H1 (cell line): ENCODE measurements around the gene JAKMIP2. TPM values are rescaled to one million over a fixed set of nuclear protein-coding genes. Genes with fewer than 3 reads are reported as not detected.

Source experiments
- CTCF ChIA-PET: fragments of 300-600 bp; sonication (Branson Sonifier 250); formaldehyde crosslinking; loops from one replicate; lab custom pipeline; 2021; ENCODE audit not compliant: partially characterized antibody; lab: Charles Lee
- POLR2A ChIA-PET: fragments of 300-600 bp; sonication (Branson Sonifier 250); formaldehyde crosslinking; loops from one replicate; lab custom pipeline; 2021; ENCODE audit warnings: inconsistent platforms; ENCODE audit not compliant: partially characterized antibody; lab: Charles Lee
- DNase-seq, 2 experiments: peaks; one replicate each; pipeline versions ENCODE4 v3.0.0 to v3.0.0-alpha.2; 2010 to 2022; ENCODE audit warnings: low spot score in 2 of 2, low read depth in 1 of 2, mixed read lengths in 1 of 2
- FAIRE-seq: peaks from 2 replicates; lab custom pipeline; 2011; peaks lifted over from hg19 to GRCh38; lab: Jason Lieb, UNC
- H2AFZ ChIP-seq: 2 replicates; pipeline ENCODE4 v1.8.1; 2012; ENCODE audit warnings: low read length, inconsistent platforms
- H2AK5ac ChIP-seq: 2 replicates; pipeline ENCODE4 v1.6.1; 2013; ENCODE audit warnings: low read depth, low read length
- H2BK120ac ChIP-seq: replicated peaks from 2 replicates; pipeline ENCODE3; 2013; ENCODE audit warnings: low read depth, low read length, inconsistent platforms
- H2BK12ac ChIP-seq: 2 replicates; pipeline ENCODE4 v1.6.1; 2013; ENCODE audit warnings: low read depth, low read length
- H2BK15ac ChIP-seq: 2 replicates; pipeline ENCODE4 v1.6.1; 2013; ENCODE audit warnings: low read length
- H2BK20ac ChIP-seq: 2 replicates; pipeline ENCODE4 v1.6.1; 2013; ENCODE audit warnings: low read length
- H2BK5ac ChIP-seq: 2 replicates; pipeline ENCODE4 v1.6.1; 2013; ENCODE audit warnings: low read depth, low read length
- H3K14ac ChIP-seq: 2 replicates; pipeline ENCODE4 v1.6.1; 2013; ENCODE audit warnings: inconsistent platforms; ENCODE audit not compliant: insufficient read length
- H3K18ac ChIP-seq: 2 replicates; pipeline ENCODE4 v1.6.1; 2013; ENCODE audit warnings: low read length; ENCODE audit errors: extremely low read depth
- H3K23ac ChIP-seq: 2 replicates; pipeline ENCODE4 v1.6.1; 2013; ENCODE audit warnings: inconsistent platforms; ENCODE audit not compliant: insufficient read length
- H3K23me2 ChIP-seq: 2 replicates; pipeline ENCODE4 v1.6.1; 2013; ENCODE audit warnings: low read depth, low read length
- H3K27ac ChIP-seq: 2 replicates; pipeline ENCODE4 v1.6.1; 2011; ENCODE audit warnings: low read depth, low read length, inconsistent platforms
- H3K27me3 ChIP-seq, 4 experiments: replicated peaks in 1 of 4; 1 replicate in 1 of 4; 2 replicates in 3 of 4; pipeline versions ENCODE4 v1.6.1 to v1.8.1; 2011 to 2013; ENCODE audit warnings: low read length in 3 of 4, mild to moderate bottlenecking in 3 of 4, inconsistent platforms in 2 of 4, mixed read lengths in 2 of 4, moderate library complexity in 1 of 4; ENCODE audit not compliant: control insufficient read depth in 3 of 4, insufficient read depth in 3 of 4; ENCODE audit errors: extremely low read depth in 1 of 4
- H3K36me3 ChIP-seq, 4 experiments: 2 replicates each; pipeline versions ENCODE4 v1.6.1 to v1.8.1; 2011 to 2013; ENCODE audit warnings: mild to moderate bottlenecking in 4 of 4, low read length in 3 of 4, moderate library complexity in 2 of 4, control low read depth in 1 of 4, inconsistent platforms in 1 of 4; ENCODE audit not compliant: insufficient read depth in 4 of 4, control insufficient read depth in 2 of 4
- H3K4ac ChIP-seq: replicated peaks from 2 replicates; pipeline ENCODE3; 2013; ENCODE audit warnings: low read length, low read depth, mixed read lengths, inconsistent platforms; ENCODE audit not compliant: insufficient read length
- H3K4me1 ChIP-seq, 4 experiments: replicated peaks in 1 of 4; 1 replicate in 1 of 4; 2 replicates in 3 of 4; pipeline versions ENCODE4 v1.6.1 to v1.8.1; 2011 to 2013; ENCODE audit warnings: low read length in 3 of 4, inconsistent platforms in 2 of 4, mixed read lengths in 1 of 4; ENCODE audit not compliant: insufficient read depth in 4 of 4, control insufficient read depth in 3 of 4
- H3K4me2 ChIP-seq, 2 experiments: 2 replicates each; pipeline versions ENCODE4 v1.6.1 to v1.8.1; 2011 to 2013; ENCODE audit warnings: low read depth in 2 of 2, low read length in 2 of 2, control low read depth in 1 of 2, inconsistent platforms in 1 of 2, mild to moderate bottlenecking in 1 of 2; ENCODE audit not compliant: insufficient read depth in 1 of 2
- H3K4me3 ChIP-seq, 4 experiments: fragments of 200-600, 300-600 bp in 1 of 4; sonication (generic), shearing (Covaris generic), sonication (Bioruptor Twin) in 1 of 4; 2 replicates each; pipeline versions ENCODE4 v1.5.1 to v1.8.1; 2011 to 2016; ENCODE audit warnings: low read length in 4 of 4, low read depth in 3 of 4, control low read depth in 2 of 4, inconsistent platforms in 2 of 4, mild to moderate bottlenecking in 2 of 4, mixed read lengths in 1 of 4, moderate library complexity in 1 of 4; ENCODE audit not compliant: insufficient read depth in 2 of 4; ENCODE audit errors: extremely low read depth in 1 of 4
- H3K56ac ChIP-seq: replicated peaks from 2 replicates; pipeline ENCODE3; 2013; ENCODE audit warnings: low read depth, mild to moderate bottlenecking, mixed read lengths, low read length, inconsistent platforms; ENCODE audit not compliant: insufficient read length
- H3K79me1 ChIP-seq: 2 replicates; pipeline ENCODE4 v1.6.1; 2013; ENCODE audit warnings: low read depth, low read length, control low read depth
- H3K79me2 ChIP-seq, 2 experiments: 2 replicates each; pipeline versions ENCODE4 v1.6.1 to v1.8.1; 2012 to 2013; ENCODE audit warnings: low read length in 2 of 2, mild to moderate bottlenecking in 2 of 2, inconsistent platforms in 1 of 2; ENCODE audit not compliant: insufficient read depth in 2 of 2, control insufficient read depth in 1 of 2
- H3K9ac ChIP-seq, 4 experiments: replicated peaks in 1 of 4; 1 replicate in 1 of 4; 2 replicates in 3 of 4; pipeline versions ENCODE4 v1.6.1 to v1.8.1; 2011 to 2013; ENCODE audit warnings: low read depth in 3 of 4, low read length in 3 of 4, control low read depth in 2 of 4, mild to moderate bottlenecking in 2 of 4, moderate library complexity in 2 of 4, inconsistent platforms in 1 of 4; ENCODE audit errors: extremely low read depth in 1 of 4
- H3K9me3 ChIP-seq, 2 experiments: 2 replicates each; pipeline versions ENCODE4 v1.6.1 to v1.8.1; 2012 to 2013; ENCODE audit warnings: mild to moderate bottlenecking in 2 of 2, moderate library complexity in 2 of 2, control low read depth in 1 of 2, inconsistent platforms in 1 of 2, low read depth in 1 of 2, low read length in 1 of 2, mixed read lengths in 1 of 2; ENCODE audit not compliant: insufficient read depth in 2 of 2
- H4K20me1 ChIP-seq, 2 experiments: replicated peaks in 1 of 2; 2 replicates each; pipeline versions ENCODE3 to v1.8.1; 2011 to 2013; ENCODE audit warnings: inconsistent platforms in 2 of 2, low read length in 2 of 2, mild to moderate bottlenecking in 1 of 2; ENCODE audit not compliant: insufficient read depth in 2 of 2, control insufficient read depth in 1 of 2
- H4K5ac ChIP-seq: 2 replicates; pipeline ENCODE4 v1.6.1; 2013; ENCODE audit warnings: low read length, low read depth, mixed read lengths, inconsistent platforms; ENCODE audit not compliant: insufficient read length
- H4K8ac ChIP-seq: 2 replicates; pipeline ENCODE4 v1.8.0; 2013; ENCODE audit warnings: mild to moderate bottlenecking, moderate library complexity, low read length, inconsistent platforms; ENCODE audit not compliant: insufficient read depth; ENCODE audit errors: extremely low read depth
- H4K91ac ChIP-seq: replicated peaks from 2 replicates; pipeline ENCODE3; 2013; ENCODE audit warnings: low read length, mixed read lengths, inconsistent platforms; ENCODE audit not compliant: insufficient read length
- CREB1 ChIP-seq: IDR thresholded peaks from 2 replicates; pipeline ENCODE4 v1.6.1; 2012; ENCODE audit warnings: inconsistent platforms
- EP300 ChIP-seq, 2 experiments: IDR thresholded peaks; 1 replicate in 1 of 2; 2 replicates in 1 of 2; pipeline ENCODE4 v1.6.1; 2011 to 2012; ENCODE audit warnings: low read depth in 2 of 2, low read length in 2 of 2, mild to moderate bottlenecking in 2 of 2, borderline replicate concordance in 1 of 2, inconsistent platforms in 1 of 2, moderate library complexity in 1 of 2
- KDM5A ChIP-seq: fragments of 200-600 bp; IDR thresholded peaks from 2 replicates; pipeline ENCODE4 v1.7.1; 2012; ENCODE audit warnings: mild to moderate bottlenecking, low read length, inconsistent platforms, mixed read lengths
- SIRT6 ChIP-seq: IDR thresholded peaks from one replicate; pipeline ENCODE4 v1.7.1; 2012; ENCODE audit warnings: low read length, inconsistent platforms
- TBP ChIP-seq: IDR thresholded peaks from 2 replicates; pipeline ENCODE4 v1.6.1; 2011; ENCODE audit warnings: low read depth, low read length, improper control_type of control experiment
- ZNF274 ChIP-seq: IDR thresholded peaks from 2 replicates; pipeline ENCODE4 v1.7.0; 2012; ENCODE audit warnings: low read length, borderline replicate concordance; ENCODE audit errors: extremely low read depth
- WGBS, 2 experiments: shearing (Covaris generic) in 1 of 2; methylation state at CpG; one replicate each; pipeline versions ENCODE4 v1.1.6 to v1.1.7; 2013 to 2015; ENCODE audit warnings: low lambda C conversion rate in 2 of 2, mixed read lengths in 2 of 2, inconsistent platforms in 1 of 2, low coverage in 1 of 2, missing lambda C conversion rate in 1 of 2; ENCODE audit not compliant: insufficient replicate concordance in 2 of 2, insufficient coverage in 1 of 2, insufficient read length in 1 of 2; ENCODE audit errors: extremely low coverage in 1 of 2, missing lambda C conversion rate in 1 of 2; 5-methylcytosine and 5-hydroxymethylcytosine counted together
- polyA plus RNA-seq, 7 experiments: library from polyadenylated mRNA; depleted of rRNA in 3 of 7; stranded (reverse) in 5 of 7; unstranded in 2 of 7; fragments of >200 nt in 5 of 7; fragments of 200-250 nt in 2 of 7; gene quantifications; 1 replicate in 5 of 7; 2 replicates in 1 of 7; 4 replicates in 1 of 7; pipeline versions ENCODE4 v1.2.1 to v1.2.3, GENCODE V29; 2011 to 2013; ENCODE audit warnings: missing spikeins in 2 of 7, mixed read lengths in 2 of 7
- total RNA-seq: library from RNA; stranded (reverse); fragmentation: NEBNext Ultra II Directional; extraction: Animal tissue kit (Norgen Biotek cat#: 25700); gene quantifications from 2 replicates; pipeline ENCODE4 v1.2.1, GENCODE V29; 2021
- TF ChIP-seq, protein P1 (sequence below), 3 experiments: IDR thresholded peaks; 1 replicate in 2 of 3; 2 replicates in 1 of 3; pipeline versions ENCODE4 v1.5.1 to v1.6.1; 2011; ENCODE audit warnings: low read length in 3 of 3, mild to moderate bottlenecking in 3 of 3, inconsistent platforms in 2 of 3, low read depth in 1 of 3, moderate library complexity in 1 of 3; ENCODE audit not compliant: insufficient read depth in 1 of 3; ENCODE audit errors: control extremely low read depth in 1 of 3

The JAKMIP2 gene
- total and polyA plus RNA-seq, 2 of the 8 experiments (the other 6 are each of a cell fraction or from before 2014, with no cell fraction given): 2.4 to 13.6 TPM

GRCh38 chr5:147748590-147748989 is 33.9 kb downstream of the JAKMIP2 start:
- CTCF ChIA-PET: interaction anchor here (1.0 to 2.2 kb wide), 5 partner anchors 8 to 120 kb away, joined by 3 to 10 read pairs (median 5); no protein-coding TSS in a partner anchor
- no peak overlapping the region for H3K27ac ChIP-seq
- FAIRE-seq: peak; percentile 79

More at GRCh38 chr5:147748590-147748989, 33.9 kb downstream of the JAKMIP2 start:
- no peaks in the 10 kb centered on the region for H3K27me3 ChIP-seq
- H4K91ac ChIP-seq: peak overlapping the region; percentile 15
- H3K9ac ChIP-seq: no peak overlapping the region
- DNase-seq: peak in 1 of 2 experiments; percentile 3
- H3K4ac ChIP-seq: no peak overlapping the region
- POLR2A ChIA-PET: interaction anchor here (0.7 to 1.8 kb wide), 9 partner anchors 9 to 127 kb away, joined by 3 to 7 read pairs (median 4); no protein-coding TSS in a partner anchor
- H3K18ac ChIP-seq: no peak overlapping the region
- H2BK20ac ChIP-seq: no peak overlapping the region
- no peak overlapping the region for H2BK5ac ChIP-seq
- H3K79me2 ChIP-seq: peaks cover 0 to 18% of the 10 kb centered on the region in 2 experiments; a peak in 2 of 4 replicates
- H3K56ac ChIP-seq: no peak overlapping the region
- no peak overlapping the region for H3K14ac ChIP-seq
- H3K4me1 ChIP-seq: peaks cover 8 to 29% (median 14%) of the 10 kb centered on the region in 4 experiments
- H4K20me1 ChIP-seq: peaks cover 0 to 7% of the 10 kb centered on the region in 2 experiments
- H3K23me2 ChIP-seq: no peaks in the 10 kb centered on the region
- H3K4me2 ChIP-seq: peak overlapping the region; percentile 27 to 53; a peak in 2 of 4 replicates
- no peak overlapping the region for H2AK5ac ChIP-seq
- no peaks in the 10 kb centered on the region for H3K9me3 ChIP-seq
- 57% methylated on average over 2 of the region's 2 CpGs; no CpG with 5 or more reads in 1 of the 2 experiments for WGBS, 2 experiments
- H3K79me1 ChIP-seq: no peaks in the 10 kb centered on the region; the same call in 1 of the 2 replicates
- no peak overlapping the region for H3K23ac ChIP-seq
- no peak for TF ChIP-seq CREB1
- TF ChIP-seq SIRT6: no peak
- TF ChIP-seq EP300 (IDR thresholded peaks at IDR 0.05; ENCODE audit: borderline replicate concordance in 1 of 2, low read depth in 2 of 2, low read length in 2 of 2): no peak
- TF ChIP-seq, protein P1, sequence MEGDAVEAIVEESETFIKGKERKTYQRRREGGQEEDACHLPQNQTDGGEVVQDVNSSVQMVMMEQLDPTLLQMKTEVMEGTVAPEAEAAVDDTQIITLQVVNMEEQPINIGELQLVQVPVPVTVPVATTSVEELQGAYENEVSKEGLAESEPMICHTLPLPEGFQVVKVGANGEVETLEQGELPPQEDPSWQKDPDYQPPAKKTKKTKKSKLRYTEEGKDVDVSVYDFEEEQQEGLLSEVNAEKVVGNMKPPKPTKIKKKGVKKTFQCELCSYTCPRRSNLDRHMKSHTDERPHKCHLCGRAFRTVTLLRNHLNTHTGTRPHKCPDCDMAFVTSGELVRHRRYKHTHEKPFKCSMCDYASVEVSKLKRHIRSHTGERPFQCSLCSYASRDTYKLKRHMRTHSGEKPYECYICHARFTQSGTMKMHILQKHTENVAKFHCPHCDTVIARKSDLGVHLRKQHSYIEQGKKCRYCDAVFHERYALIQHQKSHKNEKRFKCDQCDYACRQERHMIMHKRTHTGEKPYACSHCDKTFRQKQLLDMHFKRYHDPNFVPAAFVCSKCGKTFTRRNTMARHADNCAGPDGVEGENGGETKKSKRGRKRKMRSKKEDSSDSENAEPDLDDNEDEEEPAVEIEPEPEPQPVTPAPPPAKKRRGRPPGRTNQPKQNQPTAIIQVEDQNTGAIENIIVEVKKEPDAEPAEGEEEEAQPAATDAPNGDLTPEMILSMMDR (IDR thresholded peaks at IDR 0.05; ENCODE audit: control extremely low read depth in 1 of 3, insufficient read depth in 1 of 3, low read depth in 1 of 3, low read length in 3 of 3): no peak
- no peak for TF ChIP-seq ZNF274
- no peak for TF ChIP-seq TBP
- TF ChIP-seq KDM5A: no peak
- peak overlapping the region in 1 of 4 experiments; percentile 7; a peak in 1 of 8 replicates for H3K4me3 ChIP-seq
- no peak overlapping the region for H2AFZ ChIP-seq
- no peak overlapping the region for H4K8ac ChIP-seq
- H2BK15ac ChIP-seq: no peak overlapping the region
- no peak overlapping the region for H2BK12ac ChIP-seq
- no peaks in the 10 kb centered on the region for H3K36me3 ChIP-seq
- no peak overlapping the region for H2BK120ac ChIP-seq
- no peak overlapping the region for H4K5ac ChIP-seq
